Breast epithelium (tissue), 3 donors: ENCODE data around the gene BIRC7.

Source experiments
- POLR2A ChIP-seq: fragments of 450-650 bp; IDR thresholded peaks from one replicate; pipeline ENCODE4 v1.6.1; 2016; ENCODE audit warnings: antibody characterized with exemption, mild to moderate bottlenecking, moderate library complexity
- POLR2AphosphoS5 ChIP-seq, 3 donors: sonication (generic); formaldehyde crosslinking; IDR thresholded peaks; one replicate each; pipeline ENCODE4 v1.6.1; 2017; ENCODE audit warnings: antibody characterized with exemption in 3 of 3
- TF ChIP-seq, protein P1 (sequence below), 3 donors: fragments of 450-650 bp; IDR thresholded peaks; one replicate each; pipeline ENCODE4 v1.5.1; 2016 to 2017; ENCODE audit warnings: antibody characterized with exemption in 3 of 3, mild to moderate bottlenecking in 3 of 3, moderate library complexity in 3 of 3

DNA sequence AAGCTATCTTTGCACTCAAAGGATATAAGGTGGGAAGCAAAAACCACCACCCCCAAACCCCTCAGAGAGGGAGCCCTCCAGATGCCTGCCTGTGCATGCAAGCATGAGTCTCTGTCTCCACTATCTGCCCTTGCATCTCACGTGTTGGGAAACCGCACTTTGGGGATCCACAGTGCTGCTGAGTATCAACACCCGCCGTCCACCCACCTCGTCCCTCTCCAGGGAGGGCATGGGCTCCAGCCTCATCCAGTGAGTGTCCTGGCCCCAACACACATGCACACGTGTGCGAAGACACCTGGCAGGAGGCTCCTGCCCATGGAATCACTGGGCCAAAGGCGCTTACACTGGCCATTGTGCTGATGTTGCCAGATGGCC, 16.3 kb upstream of the BIRC7 start:
- TF ChIP-seq, protein P1, sequence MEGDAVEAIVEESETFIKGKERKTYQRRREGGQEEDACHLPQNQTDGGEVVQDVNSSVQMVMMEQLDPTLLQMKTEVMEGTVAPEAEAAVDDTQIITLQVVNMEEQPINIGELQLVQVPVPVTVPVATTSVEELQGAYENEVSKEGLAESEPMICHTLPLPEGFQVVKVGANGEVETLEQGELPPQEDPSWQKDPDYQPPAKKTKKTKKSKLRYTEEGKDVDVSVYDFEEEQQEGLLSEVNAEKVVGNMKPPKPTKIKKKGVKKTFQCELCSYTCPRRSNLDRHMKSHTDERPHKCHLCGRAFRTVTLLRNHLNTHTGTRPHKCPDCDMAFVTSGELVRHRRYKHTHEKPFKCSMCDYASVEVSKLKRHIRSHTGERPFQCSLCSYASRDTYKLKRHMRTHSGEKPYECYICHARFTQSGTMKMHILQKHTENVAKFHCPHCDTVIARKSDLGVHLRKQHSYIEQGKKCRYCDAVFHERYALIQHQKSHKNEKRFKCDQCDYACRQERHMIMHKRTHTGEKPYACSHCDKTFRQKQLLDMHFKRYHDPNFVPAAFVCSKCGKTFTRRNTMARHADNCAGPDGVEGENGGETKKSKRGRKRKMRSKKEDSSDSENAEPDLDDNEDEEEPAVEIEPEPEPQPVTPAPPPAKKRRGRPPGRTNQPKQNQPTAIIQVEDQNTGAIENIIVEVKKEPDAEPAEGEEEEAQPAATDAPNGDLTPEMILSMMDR (IDR thresholded peaks at IDR 0.05), result no peak
- no peak for TF ChIP-seq POLR2A
- TF ChIP-seq POLR2AphosphoS5 (IDR thresholded peaks at IDR 0.05), result no peak
